ENCODE results near the gene ITGB2. TPM values are rescaled to one million over a fixed set of nuclear protein-coding genes. Genes with fewer than 3 reads are reported as not detected.

ITGB2 gene
- total RNA-seq, 1 experiment from 2014 or later = 45.1 TPM

GRCh38 chr21:44956356-44957046, 35.8 kb upstream of the ITGB2 start:
- peaks cover 80% of the 10 kb centered on the region for H3K79me2 ChIP-seq (ENCODE audit: low read length)
- no peaks in the 10 kb centered on the region for H3K4me1 ChIP-seq (ENCODE audit: insufficient read depth, low read length)
- CTCF ChIA-PET = no interaction called here
- H3K4me2 ChIP-seq (ENCODE audit: low read length) = no peak overlapping the region
- intact Hi-C loops (cut with micrococcal nuclease) = no loop called here
- BruUV-seq (replicated peaks) = no TSS peak
- ATAC-seq (no peak), DNase-seq (no peak)
- H2AFZ ChIP-seq (ENCODE audit: low read length) = no peak overlapping the region
- TF ChIP-seq CTCF (conservative IDR thresholded peaks at IDR 0.05; ENCODE audit: low read depth, low read length) (no peak), EZH2 (IDR thresholded peaks at IDR 0.05; ENCODE audit: low read length, unreplicated experiment) (no peak)
- H3K4me3 ChIP-seq (ENCODE audit: low read length) = no peak overlapping the region
- no peak overlapping the region for H3K9ac ChIP-seq (ENCODE audit: low read length)
- POLR2A ChIA-PET (ENCODE audit: unreplicated experiment) = no interaction called here
- H3F3A ChIP-seq (ENCODE audit: low read length, unreplicated experiment) = no peaks in the 10 kb centered on the region
- H3K27ac ChIP-seq (ENCODE audit: low read length) = no peak overlapping the region
- no peaks in the 10 kb centered on the region for H3K9me2 ChIP-seq (replicated peaks; ENCODE audit: low read length)
- no peaks in the 10 kb centered on the region for H3K27me3 ChIP-seq (ENCODE audit: low read length)
- H3K9me3 ChIP-seq (ENCODE audit: low read length) = no peaks in the 10 kb centered on the region
- peaks cover 35% of the 10 kb centered on the region for H3K36me3 ChIP-seq (ENCODE audit: low read depth, low read length)
- H4K20me1 ChIP-seq (ENCODE audit: low read length) = 0 out of 2 replicates have a peak, but pooled peaks cover 12% of the 10 kb centered on the region

GRCh38 chr21:44955798-44956175, 35.1 kb upstream of the ITGB2 start:
- Histone ChIP-seq H3F3A (ENCODE audit: low read length, unreplicated experiment) (no peaks in the 10 kb centered on the region), H3K79me2 (ENCODE audit: low read length) (peaks cover 82% of the 10 kb centered on the region), H3K27ac (ENCODE audit: low read length) (no peak overlapping the region), H3K9ac (ENCODE audit: low read length) (no peak overlapping the region), H3K36me3 (ENCODE audit: low read depth, low read length) (peaks cover 34% of the 10 kb centered on the region), H3K4me2 (ENCODE audit: low read length) (no peak overlapping the region), H3K9me3 (ENCODE audit: low read length) (no peaks in the 10 kb centered on the region), H3K4me3 (ENCODE audit: low read length) (no peak overlapping the region), H3K9me2 (replicated peaks; ENCODE audit: low read length) (no peaks in the 10 kb centered on the region), H3K4me1 (ENCODE audit: insufficient read depth, low read length) (no peaks in the 10 kb centered on the region), H2AFZ (ENCODE audit: low read length) (no peak overlapping the region), H3K27me3 (ENCODE audit: low read length) (no peaks in the 10 kb centered on the region), H4K20me1 (ENCODE audit: low read length) (0 out of 2 replicates have a peak, but pooled peaks cover 12% of the 10 kb centered on the region)
- CTCF ChIA-PET = no interaction called here
- ATAC-seq (no peak), DNase-seq (no peak)
- no TSS peak for BruUV-seq (replicated peaks)
- intact Hi-C loops (cut with micrococcal nuclease) = no loop called here
- POLR2A ChIA-PET (ENCODE audit: unreplicated experiment) = no interaction called here
- no peak for TF ChIP-seq EZH2phosphoT487 (IDR thresholded peaks at IDR 0.05; ENCODE audit: borderline replicate concordance, low read length)
- no peak for TF ChIP-seq CTCF (conservative IDR thresholded peaks at IDR 0.05; ENCODE audit: low read depth, low read length)
- TF ChIP-seq EZH2 (IDR thresholded peaks at IDR 0.05; ENCODE audit: low read length, unreplicated experiment) = no peak

GRCh38 chr21:44955141-44955797, 34.6 kb upstream of the ITGB2 start:
- Histone ChIP-seq H3K9ac (ENCODE audit: low read length) (no peak overlapping the region), H3K36me3 (ENCODE audit: low read depth, low read length) (peaks cover 29% of the 10 kb centered on the region), H3K4me1 (ENCODE audit: insufficient read depth, low read length) (no peaks in the 10 kb centered on the region), H3F3A (ENCODE audit: low read length, unreplicated experiment) (no peaks in the 10 kb centered on the region), H3K4me2 (ENCODE audit: low read length) (no peak overlapping the region), H3K27ac (ENCODE audit: low read length) (no peak overlapping the region), H3K9me3 (ENCODE audit: low read length) (no peaks in the 10 kb centered on the region), H3K9me2 (replicated peaks; ENCODE audit: low read length) (no peaks in the 10 kb centered on the region), H4K20me1 (ENCODE audit: low read length) (peaks cover 17% of the 10 kb centered on the region; the same call in 1 of the 2 replicates), H3K27me3 (ENCODE audit: low read length) (no peaks in the 10 kb centered on the region), H3K4me3 (ENCODE audit: low read length) (no peak overlapping the region), H3K79me2 (ENCODE audit: low read length) (peaks cover 86% of the 10 kb centered on the region), H2AFZ (ENCODE audit: low read length) (no peak overlapping the region)
- ATAC-seq (no peak), DNase-seq (no peak)
- intact Hi-C loops (cut with micrococcal nuclease) = no loop called here
- BruUV-seq (replicated peaks) = no TSS peak
- ChIA-PET POLR2A (ENCODE audit: unreplicated experiment) (no interaction called here), CTCF (no interaction called here)
- TF ChIP-seq EZH2phosphoT487 (IDR thresholded peaks at IDR 0.05; ENCODE audit: borderline replicate concordance, low read length) (no peak), CTCF (conservative IDR thresholded peaks at IDR 0.05; ENCODE audit: low read depth, low read length) (no peak)
